ENCODE data around the gene NIM1K. TPM values are rescaled to one million over a fixed set of nuclear protein-coding genes. Genes with fewer than 3 reads are reported as not detected.
A peak's percentile ranks its signal among the peaks of the same experiment; 100 is the strongest.

NIM1K gene
- total and polyA plus RNA-seq, 2 of the 13 experiments (the other 11 are each of a cell fraction or from before 2014, with no cell fraction given): 0.04 TPM; not detected in 1

DNA sequence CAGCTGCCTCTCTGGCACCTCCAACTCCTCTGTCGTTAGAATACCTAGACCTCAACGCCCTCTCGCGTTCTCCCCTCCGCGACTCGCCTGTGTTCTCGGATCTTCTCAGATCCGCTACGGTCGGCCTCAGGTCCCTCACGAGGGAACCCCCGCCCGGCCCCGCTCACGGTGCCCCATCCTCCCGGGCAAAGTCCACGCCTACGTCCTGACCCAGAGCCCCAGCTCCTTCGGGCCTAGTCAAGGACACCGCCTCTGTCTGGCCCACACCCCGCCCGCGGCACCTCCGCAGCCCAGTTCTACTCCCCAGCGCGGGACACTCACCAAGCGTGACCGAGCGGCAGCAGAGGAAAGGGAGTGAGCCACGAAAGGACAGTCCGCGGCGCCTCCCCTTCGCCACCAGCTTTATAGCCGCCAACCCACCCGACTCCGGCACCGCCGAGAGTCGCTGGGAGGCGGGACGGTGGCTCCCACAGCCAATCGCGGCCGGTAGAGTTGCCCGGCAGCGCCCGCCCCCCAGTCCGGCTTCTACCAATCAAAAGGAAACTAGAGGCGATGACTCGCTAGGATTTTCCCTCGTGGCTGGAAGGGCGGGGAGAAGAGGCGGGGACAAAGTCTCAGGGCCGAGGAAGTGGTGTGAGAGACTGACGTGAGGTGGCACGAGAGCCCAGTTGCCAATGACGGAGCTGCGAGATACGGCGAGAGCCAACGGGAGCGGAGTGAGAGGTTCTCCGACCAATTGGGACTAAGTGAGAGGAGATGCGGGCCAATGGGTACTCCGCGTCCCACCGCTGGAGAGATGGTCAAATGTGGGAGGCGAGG lies 121.2 kb downstream of the NIM1K start, which contains the start of gene HMGCS1 (continued):
- TF ChIP-seq, protein P1, sequence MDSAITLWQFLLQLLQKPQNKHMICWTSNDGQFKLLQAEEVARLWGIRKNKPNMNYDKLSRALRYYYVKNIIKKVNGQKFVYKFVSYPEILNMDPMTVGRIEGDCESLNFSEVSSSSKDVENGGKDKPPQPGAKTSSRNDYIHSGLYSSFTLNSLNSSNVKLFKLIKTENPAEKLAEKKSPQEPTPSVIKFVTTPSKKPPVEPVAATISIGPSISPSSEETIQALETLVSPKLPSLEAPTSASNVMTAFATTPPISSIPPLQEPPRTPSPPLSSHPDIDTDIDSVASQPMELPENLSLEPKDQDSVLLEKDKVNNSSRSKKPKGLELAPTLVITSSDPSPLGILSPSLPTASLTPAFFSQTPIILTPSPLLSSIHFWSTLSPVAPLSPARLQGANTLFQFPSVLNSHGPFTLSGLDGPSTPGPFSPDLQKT (CRISPR knock-in tag; IDR thresholded peaks at IDR 0.05; ENCODE audit: borderline replicate concordance): no peak
- peak; percentile 88; the same call in 1 of the 2 replicates for TF ChIP-seq BORCS8-MEF2B (CRISPR knock-in tag; IDR thresholded peaks at IDR 0.05)
- TF ChIP-seq ZNF605 (CRISPR knock-in tag; IDR thresholded peaks at IDR 0.05): no peak; the same call in none of the 2 replicates
- TF ChIP-seq ZNF264 (CRISPR knock-in tag; IDR thresholded peaks at IDR 0.05): 0 out of 2 replicates have a peak, but pooled peaks have one; percentile 48
- TF ChIP-seq, protein P2, sequence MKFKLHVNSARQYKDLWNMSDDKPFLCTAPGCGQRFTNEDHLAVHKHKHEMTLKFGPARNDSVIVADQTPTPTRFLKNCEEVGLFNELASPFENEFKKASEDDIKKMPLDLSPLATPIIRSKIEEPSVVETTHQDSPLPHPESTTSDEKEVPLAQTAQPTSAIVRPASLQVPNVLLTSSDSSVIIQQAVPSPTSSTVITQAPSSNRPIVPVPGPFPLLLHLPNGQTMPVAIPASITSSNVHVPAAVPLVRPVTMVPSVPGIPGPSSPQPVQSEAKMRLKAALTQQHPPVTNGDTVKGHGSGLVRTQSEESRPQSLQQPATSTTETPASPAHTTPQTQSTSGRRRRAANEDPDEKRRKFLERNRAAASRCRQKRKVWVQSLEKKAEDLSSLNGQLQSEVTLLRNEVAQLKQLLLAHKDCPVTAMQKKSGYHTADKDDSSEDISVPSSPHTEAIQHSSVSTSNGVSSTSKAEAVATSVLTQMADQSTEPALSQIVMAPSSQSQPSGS (CRISPR knock-in tag; IDR thresholded peaks at IDR 0.05): peak; percentile 19; the same call in 1 of the 2 replicates
- peak; percentile 87 for TF ChIP-seq RNF2 (conservative IDR thresholded peaks at IDR 0.05; ENCODE audit: low read depth)
- TF ChIP-seq, protein P3, sequence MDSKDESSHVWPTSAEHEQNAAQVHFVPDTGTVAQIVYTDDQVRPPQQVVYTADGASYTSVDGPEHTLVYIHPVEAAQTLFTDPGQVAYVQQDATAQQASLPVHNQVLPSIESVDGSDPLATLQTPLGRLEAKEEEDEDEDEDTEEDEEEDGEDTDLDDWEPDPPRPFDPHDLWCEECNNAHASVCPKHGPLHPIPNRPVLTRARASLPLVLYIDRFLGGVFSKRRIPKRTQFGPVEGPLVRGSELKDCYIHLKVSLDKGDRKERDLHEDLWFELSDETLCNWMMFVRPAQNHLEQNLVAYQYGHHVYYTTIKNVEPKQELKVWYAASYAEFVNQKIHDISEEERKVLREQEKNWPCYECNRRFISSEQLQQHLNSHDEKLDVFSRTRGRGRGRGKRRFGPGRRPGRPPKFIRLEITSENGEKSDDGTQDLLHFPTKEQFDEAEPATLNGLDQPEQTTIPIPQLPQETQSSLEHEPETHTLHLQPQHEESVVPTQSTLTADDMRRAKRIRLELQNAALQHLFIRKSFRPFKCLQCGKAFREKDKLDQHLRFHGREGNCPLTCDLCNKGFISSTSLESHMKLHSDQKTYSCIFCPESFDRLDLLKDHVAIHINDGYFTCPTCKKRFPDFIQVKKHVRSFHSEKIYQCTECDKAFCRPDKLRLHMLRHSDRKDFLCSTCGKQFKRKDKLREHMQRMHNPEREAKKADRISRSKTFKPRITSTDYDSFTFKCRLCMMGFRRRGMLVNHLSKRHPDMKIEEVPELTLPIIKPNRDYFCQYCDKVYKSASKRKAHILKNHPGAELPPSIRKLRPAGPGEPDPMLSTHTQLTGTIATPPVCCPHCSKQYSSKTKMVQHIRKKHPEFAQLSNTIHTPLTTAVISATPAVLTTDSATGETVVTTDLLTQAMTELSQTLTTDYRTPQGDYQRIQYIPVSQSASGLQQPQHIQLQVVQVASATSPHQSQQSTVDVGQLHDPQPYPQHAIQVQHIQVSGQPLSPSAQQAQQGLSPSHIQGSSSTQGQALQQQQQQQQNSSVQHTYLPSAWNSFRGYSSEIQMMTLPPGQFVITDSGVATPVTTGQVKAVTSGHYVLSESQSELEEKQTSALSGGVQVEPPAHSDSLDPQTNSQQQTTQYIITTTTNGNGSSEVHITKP (CRISPR knock-in tag; IDR thresholded peaks at IDR 0.05; ENCODE audit: low read depth): peak; percentile 38; the same call in 1 of the 2 replicates
- TF ChIP-seq, protein P4, sequence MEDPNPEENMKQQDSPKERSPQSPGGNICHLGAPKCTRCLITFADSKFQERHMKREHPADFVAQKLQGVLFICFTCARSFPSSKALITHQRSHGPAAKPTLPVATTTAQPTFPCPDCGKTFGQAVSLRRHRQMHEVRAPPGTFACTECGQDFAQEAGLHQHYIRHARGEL (CRISPR knock-in tag; IDR thresholded peaks at IDR 0.05): no peak
- TF ChIP-seq ZNF180 (CRISPR knock-in tag; IDR thresholded peaks at IDR 0.05; ENCODE audit: borderline replicate concordance, low read depth): no peak
- TF ChIP-seq POLR2A (IDR thresholded peaks at IDR 0.05; ENCODE audit: insufficient read depth in 1 of 2, low read depth in 2 of 2, low read length in 2 of 2): peak; percentile 98 to 99
- no peak; the same call in 1 of the 2 replicates for TF ChIP-seq RELA (CRISPR knock-in tag; IDR thresholded peaks at IDR 0.05)
- TF ChIP-seq MXI1 (IDR thresholded peaks at IDR 0.05; ENCODE audit: borderline replicate concordance, low read depth, low read length): peak; percentile 69; the same call in 1 of the 3 replicates
- TF ChIP-seq TBP (CRISPR knock-in tag; IDR thresholded peaks at IDR 0.05): no peak
- TF ChIP-seq KDM4B (CRISPR knock-in tag; IDR thresholded peaks at IDR 0.05): no peak
- TF ChIP-seq ZSCAN22 (CRISPR knock-in tag; IDR thresholded peaks at IDR 0.05): peak; percentile 37; the same call in 1 of the 2 replicates
- no peak for TF ChIP-seq SRSF9 (IDR thresholded peaks at IDR 0.05; ENCODE audit: borderline replicate concordance, insufficient read depth, low read depth, low read length, poor library complexity, severe bottlenecking)
- TF ChIP-seq ZNF720 (CRISPR knock-in tag; IDR thresholded peaks at IDR 0.05): no peak
- no peak; the same call in 1 of the 2 replicates for TF ChIP-seq PAX8 (CRISPR knock-in tag; IDR thresholded peaks at IDR 0.05; ENCODE audit: borderline replicate concordance)
- peak; percentile 80; the same call in 1 of the 2 replicates for TF ChIP-seq ZNF44 (CRISPR knock-in tag; IDR thresholded peaks at IDR 0.05)
- no peak for TF ChIP-seq RBAK (CRISPR knock-in tag; IDR thresholded peaks at IDR 0.05)
- TF ChIP-seq, protein P5, sequence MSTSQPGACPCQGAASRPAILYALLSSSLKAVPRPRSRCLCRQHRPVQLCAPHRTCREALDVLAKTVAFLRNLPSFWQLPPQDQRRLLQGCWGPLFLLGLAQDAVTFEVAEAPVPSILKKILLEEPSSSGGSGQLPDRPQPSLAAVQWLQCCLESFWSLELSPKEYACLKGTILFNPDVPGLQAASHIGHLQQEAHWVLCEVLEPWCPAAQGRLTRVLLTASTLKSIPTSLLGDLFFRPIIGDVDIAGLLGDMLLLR (CRISPR knock-in tag; IDR thresholded peaks at IDR 0.05): peak; percentile 22; the same call in 1 of the 2 replicates
- TF ChIP-seq ZSCAN12 (CRISPR knock-in tag; IDR thresholded peaks at IDR 0.05): no peak
- TF ChIP-seq TEAD2 (CRISPR knock-in tag; IDR thresholded peaks at IDR 0.05): no peak
